T-helper 1 cell (primary cell): ENCODE measurements around the gene AARS1.
"Not testable (repeated sequence)": the region's sequence is repeated elsewhere in the genome, so short reads cannot be mapped to it uniquely, and the experiment has no call there.

ENCODE experiments used
- DNase-seq, 5 donors: peaks; one replicate each; pipeline ENCODE4 v3.0.0-alpha.2; 2012 to 2020

AARS1 gene

GRCh38 chr16:70270176-70270575 lies 19.1 kb downstream of the AARS1 start:
- DNase-seq = no peak

GRCh38 chr16:70269471-70269870 lies 19.8 kb downstream of the AARS1 start:
- no peak for DNase-seq

- DNase-seq = not testable (repeated sequence)
Observed at GRCh38 chr16:70267922-70268321, 21.4 kb downstream of the AARS1 start.

GRCh38 chr16:70267516-70267915 lies 21.8 kb downstream of the AARS1 start:
- no peak for DNase-seq

GRCh38 chr16:70259903-70260302 lies 29.4 kb downstream of the AARS1 start:
- DNase-seq = not testable (repeated sequence)

- no peak for DNase-seq
Observed at GRCh38 chr16:70258946-70259345, 30.4 kb downstream of the AARS1 start.

- no peak for DNase-seq
Observed at GRCh38 chr16:70258065-70258464, 31.2 kb downstream of the AARS1 start.

- no peak for DNase-seq
Observed at GRCh38 chr16:70257391-70257790, 31.9 kb downstream of the AARS1 start.

- no peak for DNase-seq
Observed at GRCh38 chr16:70255574-70255973, 33.7 kb downstream of the AARS1 start.

- DNase-seq = no peak
Observed at GRCh38 chr16:70254965-70255286, 34.4 kb downstream of the AARS1 start.

GRCh38 chr16:70254180-70254964 lies 34.9 kb downstream of the AARS1 start:
- no peak for DNase-seq

- DNase-seq = peak in 1 of 5 donors; percentile 24
Observed at GRCh38 chr16:70253291-70254106, 35.8 kb downstream of the AARS1 start.

GRCh38 chr16:70252355-70252988 lies 36.8 kb downstream of the AARS1 start:
- no peak for DNase-seq

- DNase-seq = peak; percentile 83 to 95 (median 89)
Observed at GRCh38 chr16:70251629-70252354, 37.5 kb downstream of the AARS1 start, which contains the start of gene EXOSC6. EXOSC6 (minus strand) TSS chr16:70251940; CDS start chr16:70251900, 40 bp downstream.

GRCh38 chr16:70250748-70251628 lies 38.3 kb downstream of the AARS1 start:
- peak in 3 of 5 donors; percentile 24 to 36 (median 30) for DNase-seq

- DNase-seq = not testable (repeated sequence)
Observed at GRCh38 chr16:70249697-70250096, 39.6 kb downstream of the AARS1 start.

GRCh38 chr16:70238773-70239172 lies 50.5 kb downstream of the AARS1 start:
- DNase-seq = not testable (repeated sequence)

GRCh38 chr16:70231831-70232230 lies 57.5 kb downstream of the AARS1 start:
- not testable (repeated sequence) for DNase-seq

- not testable (repeated sequence) for DNase-seq
Observed at GRCh38 chr16:70226024-70226423, 63.3 kb downstream of the AARS1 start.

GRCh38 chr16:70225430-70225829 lies 63.9 kb downstream of the AARS1 start:
- DNase-seq = not testable (repeated sequence)

- DNase-seq = not testable (repeated sequence)
Observed at GRCh38 chr16:70224645-70225044, 64.7 kb downstream of the AARS1 start.
